ENCODE data around the gene C2CD2L. TPM values are rescaled to one million over a fixed set of nuclear protein-coding genes. Genes with fewer than 3 reads are reported as not detected.

The C2CD2L gene
- total and polyA plus RNA-seq, 2 donors (not counting 1 experiment from before 2014, with no cell fraction given), result 3.0 TPM

DNA sequence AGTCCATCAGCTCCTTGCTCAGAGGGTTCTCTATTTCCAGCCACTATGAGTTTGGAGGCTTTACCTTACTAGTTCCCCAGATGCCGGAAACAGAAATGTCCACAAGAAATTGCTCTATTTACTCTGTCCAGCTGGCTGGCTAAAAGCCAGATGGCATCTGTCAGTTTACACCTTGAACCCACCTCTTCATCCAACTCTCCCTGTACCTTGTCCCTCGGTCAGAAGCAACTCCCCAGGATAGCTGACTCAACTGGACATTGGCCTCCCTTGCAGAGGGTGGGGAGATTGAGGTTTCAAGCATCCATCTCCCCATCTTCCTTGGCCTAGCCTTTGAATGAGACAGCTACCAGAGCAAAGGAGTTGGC is 1.7 kb downstream of the C2CD2L start:
- Histone ChIP-seq H3K27ac (ENCODE audit: insufficient read depth, low read length) (no peak overlapping the region), H3K4me3 (replicated peaks in 1 of 4; ENCODE audit: control extremely low read depth in 1 of 4, insufficient read depth in 1 of 4, low read depth in 3 of 4, low read length in 4 of 4) (peak overlapping the region; percentile 61 to 76 (median 70)), H3K36me3 (ENCODE audit: control insufficient read depth, insufficient read depth, low read length) (peaks cover 6% of the 10 kb centered on the region), H3K4me2 (ENCODE audit: extremely low read depth, insufficient read depth, low read length) (peak overlapping the region; percentile 91), H2AFZ (ENCODE audit: low read length) (no peak overlapping the region), H4K20me1 (ENCODE audit: control insufficient read depth, extremely low read depth, insufficient read depth, low read length) (no peaks in the 10 kb centered on the region), H3K27me3 (ENCODE audit: control insufficient read depth, insufficient read depth, low read length) (no peaks in the 10 kb centered on the region), H3K79me2 (ENCODE audit: control insufficient read depth, insufficient read depth, low read length) (peaks cover 9% of the 10 kb centered on the region), H3K9ac (ENCODE audit: insufficient read depth, low read length) (no peak overlapping the region), H3K9me3 (ENCODE audit: control insufficient read depth, insufficient read depth, low read depth, low read length) (no peaks in the 10 kb centered on the region), H3K4me1 (ENCODE audit: control insufficient read depth, extremely low read depth, insufficient read depth, low read length) (peaks cover 12% of the 10 kb centered on the region)
- DNase-seq (ENCODE audit: low read depth in 2 of 2), result no peak
- TF ChIP-seq, protein P1, sequence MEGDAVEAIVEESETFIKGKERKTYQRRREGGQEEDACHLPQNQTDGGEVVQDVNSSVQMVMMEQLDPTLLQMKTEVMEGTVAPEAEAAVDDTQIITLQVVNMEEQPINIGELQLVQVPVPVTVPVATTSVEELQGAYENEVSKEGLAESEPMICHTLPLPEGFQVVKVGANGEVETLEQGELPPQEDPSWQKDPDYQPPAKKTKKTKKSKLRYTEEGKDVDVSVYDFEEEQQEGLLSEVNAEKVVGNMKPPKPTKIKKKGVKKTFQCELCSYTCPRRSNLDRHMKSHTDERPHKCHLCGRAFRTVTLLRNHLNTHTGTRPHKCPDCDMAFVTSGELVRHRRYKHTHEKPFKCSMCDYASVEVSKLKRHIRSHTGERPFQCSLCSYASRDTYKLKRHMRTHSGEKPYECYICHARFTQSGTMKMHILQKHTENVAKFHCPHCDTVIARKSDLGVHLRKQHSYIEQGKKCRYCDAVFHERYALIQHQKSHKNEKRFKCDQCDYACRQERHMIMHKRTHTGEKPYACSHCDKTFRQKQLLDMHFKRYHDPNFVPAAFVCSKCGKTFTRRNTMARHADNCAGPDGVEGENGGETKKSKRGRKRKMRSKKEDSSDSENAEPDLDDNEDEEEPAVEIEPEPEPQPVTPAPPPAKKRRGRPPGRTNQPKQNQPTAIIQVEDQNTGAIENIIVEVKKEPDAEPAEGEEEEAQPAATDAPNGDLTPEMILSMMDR (conservative IDR thresholded peaks at IDR 0.05 in 1 of 2, IDR thresholded peaks at IDR 0.05 in 1 of 2; ENCODE audit: low read depth in 1 of 2, low read length in 2 of 2), result no peak
- TF ChIP-seq EZH2 (IDR thresholded peaks at IDR 0.05; ENCODE audit: low read length, missing control alignments), result no peak

DNA sequence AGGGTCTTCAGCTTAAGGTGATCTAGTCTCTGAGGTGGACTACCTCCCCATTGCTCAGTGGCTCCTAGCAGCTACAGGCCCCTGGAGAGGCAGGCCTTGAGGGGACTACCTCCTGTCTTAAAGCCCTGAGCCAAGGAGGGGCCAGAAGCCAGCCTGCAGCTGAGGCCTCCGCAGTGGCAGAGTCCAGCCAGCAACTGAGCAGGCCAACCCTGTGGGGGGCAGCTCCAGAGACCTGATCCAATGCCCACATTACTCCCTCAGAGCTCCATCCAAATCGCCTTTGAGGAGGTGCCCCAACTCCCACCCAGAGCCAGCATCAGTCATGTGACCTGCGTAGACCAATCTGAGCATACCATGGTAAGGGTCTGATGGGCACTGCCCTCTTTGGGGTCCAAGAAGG is 2.7 kb downstream of the C2CD2L start:
- Histone ChIP-seq H4K20me1 (ENCODE audit: control insufficient read depth, extremely low read depth, insufficient read depth, low read length) (no peaks in the 10 kb centered on the region), H3K27me3 (ENCODE audit: control insufficient read depth, insufficient read depth, low read length) (no peaks in the 10 kb centered on the region), H3K4me2 (ENCODE audit: extremely low read depth, insufficient read depth, low read length) (no peak overlapping the region), H3K4me1 (ENCODE audit: control insufficient read depth, extremely low read depth, insufficient read depth, low read length) (peaks cover 12% of the 10 kb centered on the region), H3K27ac (ENCODE audit: insufficient read depth, low read length) (no peak overlapping the region), H3K9ac (ENCODE audit: insufficient read depth, low read length) (no peak overlapping the region), H3K4me3 (replicated peaks in 1 of 4; ENCODE audit: control extremely low read depth in 1 of 4, insufficient read depth in 1 of 4, low read depth in 3 of 4, low read length in 4 of 4) (no peak overlapping the region), H3K79me2 (ENCODE audit: control insufficient read depth, insufficient read depth, low read length) (peaks cover 9% of the 10 kb centered on the region), H3K36me3 (ENCODE audit: control insufficient read depth, insufficient read depth, low read length) (peaks cover 7% of the 10 kb centered on the region), H2AFZ (ENCODE audit: low read length) (no peak overlapping the region), H3K9me3 (ENCODE audit: control insufficient read depth, insufficient read depth, low read depth, low read length) (no peaks in the 10 kb centered on the region)
- TF ChIP-seq, protein P1 (conservative IDR thresholded peaks at IDR 0.05 in 1 of 2, IDR thresholded peaks at IDR 0.05 in 1 of 2; ENCODE audit: low read depth in 1 of 2, low read length in 2 of 2), result no peak
- no peak for TF ChIP-seq EZH2 (IDR thresholded peaks at IDR 0.05; ENCODE audit: low read length, missing control alignments)
- DNase-seq (ENCODE audit: low read depth in 2 of 2), result no peak

DNA sequence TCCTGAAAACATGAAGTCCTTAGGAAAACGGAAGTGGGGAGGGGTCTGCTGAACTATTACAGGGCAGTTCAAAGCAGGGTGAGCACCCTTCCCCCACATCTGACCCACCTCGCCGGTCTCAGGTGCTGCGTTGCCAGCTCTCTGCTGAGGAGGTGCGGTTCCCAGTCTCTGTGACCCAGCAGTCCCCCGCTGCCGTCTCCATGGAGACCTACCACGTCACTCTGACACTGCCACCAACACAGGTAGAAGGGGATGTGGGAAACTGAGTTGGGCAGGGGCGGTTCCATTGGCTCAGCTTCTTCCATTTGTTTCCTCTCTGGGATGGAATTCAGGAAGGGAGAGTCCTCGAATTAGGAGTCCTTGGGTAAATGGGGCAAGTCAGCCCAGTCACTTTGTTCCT is 3.3 kb downstream of the C2CD2L start:
- Histone ChIP-seq H3K4me2 (ENCODE audit: extremely low read depth, insufficient read depth, low read length) (no peak overlapping the region), H2AFZ (ENCODE audit: low read length) (no peak overlapping the region), H3K36me3 (ENCODE audit: control insufficient read depth, insufficient read depth, low read length) (peaks cover 7% of the 10 kb centered on the region), H3K79me2 (ENCODE audit: control insufficient read depth, insufficient read depth, low read length) (peaks cover 9% of the 10 kb centered on the region), H3K4me3 (replicated peaks in 1 of 4; ENCODE audit: control extremely low read depth in 1 of 4, insufficient read depth in 1 of 4, low read depth in 3 of 4, low read length in 4 of 4) (no peak overlapping the region), H3K27ac (ENCODE audit: insufficient read depth, low read length) (no peak overlapping the region), H3K9me3 (ENCODE audit: control insufficient read depth, insufficient read depth, low read depth, low read length) (no peaks in the 10 kb centered on the region), H4K20me1 (ENCODE audit: control insufficient read depth, extremely low read depth, insufficient read depth, low read length) (no peaks in the 10 kb centered on the region), H3K27me3 (ENCODE audit: control insufficient read depth, insufficient read depth, low read length) (no peaks in the 10 kb centered on the region), H3K9ac (ENCODE audit: insufficient read depth, low read length) (no peak overlapping the region), H3K4me1 (ENCODE audit: control insufficient read depth, extremely low read depth, insufficient read depth, low read length) (peaks cover 12% of the 10 kb centered on the region)
- TF ChIP-seq, protein P1 (conservative IDR thresholded peaks at IDR 0.05 in 1 of 2, IDR thresholded peaks at IDR 0.05 in 1 of 2; ENCODE audit: low read depth in 1 of 2, low read length in 2 of 2), result no peak
- no peak for TF ChIP-seq EZH2 (IDR thresholded peaks at IDR 0.05; ENCODE audit: low read length, missing control alignments)
- DNase-seq (ENCODE audit: low read depth in 2 of 2), result no peak

Measured in fibroblast of lung (primary cell).